Ishikawa (cell line): Measurements from ENCODE around the gene CARD11.

Experiments
- CEBPB ChIP-seq: IDR thresholded peaks from 2 replicates; pipeline ENCODE4 v1.6.1; 2012
- CREB1 ChIP-seq: IDR thresholded peaks from 2 replicates; pipeline ENCODE4 v1.6.1; 2012; ENCODE audit warnings: low read depth
- EGR1 ChIP-seq: IDR thresholded peaks from 2 replicates; pipeline ENCODE4 v1.6.1; 2012
- EP300 ChIP-seq: IDR thresholded peaks from 2 replicates; pipeline ENCODE4 v1.6.1; 2012; ENCODE audit warnings: borderline replicate concordance
- FOXM1 ChIP-seq: IDR thresholded peaks from 2 replicates; pipeline ENCODE4 v1.6.1; 2012; ENCODE audit warnings: low read depth, borderline replicate concordance
- NFIC ChIP-seq: IDR thresholded peaks from 2 replicates; pipeline ENCODE4 v1.6.1; 2012
- RAD21 ChIP-seq: IDR thresholded peaks from 2 replicates; pipeline ENCODE4 v1.6.1; 2012; ENCODE audit warnings: low read depth
- TAF1 ChIP-seq: IDR thresholded peaks from 2 replicates; pipeline ENCODE4 v1.6.1; 2012; ENCODE audit warnings: low read depth, mild to moderate bottlenecking
- TCF12 ChIP-seq: IDR thresholded peaks from 2 replicates; pipeline ENCODE4 v1.6.1; 2012; ENCODE audit warnings: low read depth
- TEAD4 ChIP-seq: IDR thresholded peaks from 2 replicates; pipeline ENCODE4 v1.6.1; 2012
- YY1 ChIP-seq: IDR thresholded peaks from 2 replicates; pipeline ENCODE4 v1.6.1; 2012; ENCODE audit warnings: low read depth
- ZBTB7A ChIP-seq: IDR thresholded peaks from 2 replicates; pipeline ENCODE4 v1.6.1; 2012; ENCODE audit warnings: low read depth
- TF ChIP-seq, protein P1 (sequence below): IDR thresholded peaks from 2 replicates; pipeline ENCODE4 v1.6.1; 2012; ENCODE audit warnings: low read depth, mild to moderate bottlenecking
- TF ChIP-seq, protein P2 (sequence below): IDR thresholded peaks from 2 replicates; pipeline ENCODE4 v1.6.1; 2012
- TF ChIP-seq, protein P3 (sequence below): IDR thresholded peaks from 2 replicates; pipeline ENCODE4 v1.6.1; 2012

Gene CARD11

DNA sequence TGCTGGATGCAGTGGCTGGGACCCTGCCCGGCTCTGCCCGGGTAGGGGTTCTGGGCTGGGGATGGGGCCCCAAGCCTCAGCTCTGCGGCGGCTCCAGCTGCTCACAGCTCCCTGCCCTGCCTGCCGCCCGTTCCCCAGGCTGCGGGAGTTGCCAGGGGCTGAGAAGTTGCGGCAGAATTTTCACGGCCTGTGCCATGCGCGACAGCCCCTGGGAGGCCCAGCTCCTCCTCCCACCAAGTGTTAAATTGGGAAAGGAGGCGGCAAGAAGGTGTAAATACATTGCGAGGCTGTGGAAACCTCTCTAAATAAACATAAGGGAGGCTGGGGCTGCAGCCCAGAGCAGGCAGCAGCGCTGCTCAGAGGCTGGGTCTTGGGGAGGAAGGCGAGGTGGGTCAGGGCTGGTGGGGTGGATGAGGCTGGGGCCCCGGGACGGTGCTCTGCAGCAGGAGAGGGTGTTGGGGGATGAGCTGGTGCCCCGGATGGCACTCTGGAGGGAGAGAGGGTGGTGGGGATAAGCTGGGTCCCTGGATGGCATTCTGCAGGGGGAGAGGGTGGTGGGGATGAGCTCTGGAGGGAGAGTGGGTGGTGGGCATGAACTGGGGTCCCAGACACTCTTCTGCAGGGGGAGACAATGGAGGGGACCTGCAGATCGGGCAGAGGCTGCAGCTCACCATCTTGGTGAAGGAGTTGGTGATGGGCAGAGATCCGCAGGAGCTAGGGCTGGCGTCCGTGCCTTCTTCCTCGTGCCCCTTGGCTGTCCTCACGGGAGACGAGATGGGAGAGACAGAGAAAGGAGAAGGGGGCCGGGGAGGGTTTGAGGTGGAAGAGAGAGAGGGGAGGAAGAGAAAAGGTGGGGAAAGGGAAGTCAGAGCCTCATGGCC is 114.1 kb downstream of the CARD11 start:
- TF ChIP-seq, protein P1, sequence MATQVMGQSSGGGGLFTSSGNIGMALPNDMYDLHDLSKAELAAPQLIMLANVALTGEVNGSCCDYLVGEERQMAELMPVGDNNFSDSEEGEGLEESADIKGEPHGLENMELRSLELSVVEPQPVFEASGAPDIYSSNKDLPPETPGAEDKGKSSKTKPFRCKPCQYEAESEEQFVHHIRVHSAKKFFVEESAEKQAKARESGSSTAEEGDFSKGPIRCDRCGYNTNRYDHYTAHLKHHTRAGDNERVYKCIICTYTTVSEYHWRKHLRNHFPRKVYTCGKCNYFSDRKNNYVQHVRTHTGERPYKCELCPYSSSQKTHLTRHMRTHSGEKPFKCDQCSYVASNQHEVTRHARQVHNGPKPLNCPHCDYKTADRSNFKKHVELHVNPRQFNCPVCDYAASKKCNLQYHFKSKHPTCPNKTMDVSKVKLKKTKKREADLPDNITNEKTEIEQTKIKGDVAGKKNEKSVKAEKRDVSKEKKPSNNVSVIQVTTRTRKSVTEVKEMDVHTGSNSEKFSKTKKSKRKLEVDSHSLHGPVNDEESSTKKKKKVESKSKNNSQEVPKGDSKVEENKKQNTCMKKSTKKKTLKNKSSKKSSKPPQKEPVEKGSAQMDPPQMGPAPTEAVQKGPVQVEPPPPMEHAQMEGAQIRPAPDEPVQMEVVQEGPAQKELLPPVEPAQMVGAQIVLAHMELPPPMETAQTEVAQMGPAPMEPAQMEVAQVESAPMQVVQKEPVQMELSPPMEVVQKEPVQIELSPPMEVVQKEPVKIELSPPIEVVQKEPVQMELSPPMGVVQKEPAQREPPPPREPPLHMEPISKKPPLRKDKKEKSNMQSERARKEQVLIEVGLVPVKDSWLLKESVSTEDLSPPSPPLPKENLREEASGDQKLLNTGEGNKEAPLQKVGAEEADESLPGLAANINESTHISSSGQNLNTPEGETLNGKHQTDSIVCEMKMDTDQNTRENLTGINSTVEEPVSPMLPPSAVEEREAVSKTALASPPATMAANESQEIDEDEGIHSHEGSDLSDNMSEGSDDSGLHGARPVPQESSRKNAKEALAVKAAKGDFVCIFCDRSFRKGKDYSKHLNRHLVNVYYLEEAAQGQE = no peak
- no peak for TF ChIP-seq RAD21
- TF ChIP-seq FOXM1 = no peak
- no peak for TF ChIP-seq CREB1
- TF ChIP-seq EGR1 = no peak
- TF ChIP-seq EP300 = no peak
- TF ChIP-seq CEBPB = no peak
- TF ChIP-seq ZBTB7A = no peak
- TF ChIP-seq YY1 = no peak
- TF ChIP-seq NFIC = no peak
- no peak for TF ChIP-seq TCF12
- TF ChIP-seq, protein P2, sequence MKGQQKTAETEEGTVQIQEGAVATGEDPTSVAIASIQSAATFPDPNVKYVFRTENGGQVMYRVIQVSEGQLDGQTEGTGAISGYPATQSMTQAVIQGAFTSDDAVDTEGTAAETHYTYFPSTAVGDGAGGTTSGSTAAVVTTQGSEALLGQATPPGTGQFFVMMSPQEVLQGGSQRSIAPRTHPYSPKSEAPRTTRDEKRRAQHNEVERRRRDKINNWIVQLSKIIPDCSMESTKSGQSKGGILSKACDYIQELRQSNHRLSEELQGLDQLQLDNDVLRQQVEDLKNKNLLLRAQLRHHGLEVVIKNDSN = no peak
- TF ChIP-seq TEAD4 = no peak
- TF ChIP-seq, protein P3, sequence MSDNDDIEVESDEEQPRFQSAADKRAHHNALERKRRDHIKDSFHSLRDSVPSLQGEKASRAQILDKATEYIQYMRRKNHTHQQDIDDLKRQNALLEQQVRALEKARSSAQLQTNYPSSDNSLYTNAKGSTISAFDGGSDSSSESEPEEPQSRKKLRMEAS = no peak
- no peak for TF ChIP-seq TAF1

DNA sequence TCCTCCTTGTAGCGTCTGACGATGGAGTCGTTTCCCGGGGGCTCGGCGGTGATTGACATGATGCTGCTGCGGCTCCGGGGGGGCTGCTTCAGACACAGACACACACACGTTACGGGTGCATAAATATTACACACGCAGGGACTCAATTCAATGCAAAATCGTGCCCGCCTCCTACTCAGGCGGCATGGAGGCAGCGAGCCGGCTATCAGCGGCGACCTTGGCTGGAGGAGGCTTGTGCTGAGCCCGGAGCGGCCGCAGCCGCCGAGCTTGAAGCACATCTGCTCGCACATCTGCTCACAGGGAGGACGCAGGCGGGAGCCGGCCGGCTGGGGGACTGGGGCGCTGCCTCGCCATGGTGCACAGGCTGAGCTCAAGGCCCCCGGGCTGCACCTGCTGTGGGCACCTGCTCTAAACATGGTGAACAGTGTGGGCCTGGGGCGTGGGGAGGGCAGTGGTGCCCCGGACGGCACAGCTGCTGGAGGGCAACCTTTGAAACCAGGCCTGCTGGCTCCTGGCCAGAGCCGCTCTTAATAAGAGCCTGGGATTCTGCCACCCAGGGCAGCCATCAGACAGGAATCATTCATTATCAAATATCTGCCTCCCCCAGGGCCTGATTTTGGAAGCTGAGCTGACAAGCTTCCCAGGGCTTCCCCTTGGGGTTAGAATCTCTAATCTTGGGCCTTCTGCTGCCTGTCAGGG is 114.9 kb downstream of the CARD11 start:
- TF ChIP-seq TEAD4 = no peak
- TF ChIP-seq CREB1 = no peak
- no peak for TF ChIP-seq ZBTB7A
- TF ChIP-seq RAD21 = no peak
- no peak for TF ChIP-seq CEBPB
- TF ChIP-seq, protein P1 = no peak
- TF ChIP-seq FOXM1 = no peak
- TF ChIP-seq TCF12 = no peak
- TF ChIP-seq EP300 = no peak
- TF ChIP-seq YY1 = no peak
- no peak for TF ChIP-seq EGR1
- no peak for TF ChIP-seq TAF1
- TF ChIP-seq NFIC = no peak
- TF ChIP-seq, protein P2 = no peak

DNA sequence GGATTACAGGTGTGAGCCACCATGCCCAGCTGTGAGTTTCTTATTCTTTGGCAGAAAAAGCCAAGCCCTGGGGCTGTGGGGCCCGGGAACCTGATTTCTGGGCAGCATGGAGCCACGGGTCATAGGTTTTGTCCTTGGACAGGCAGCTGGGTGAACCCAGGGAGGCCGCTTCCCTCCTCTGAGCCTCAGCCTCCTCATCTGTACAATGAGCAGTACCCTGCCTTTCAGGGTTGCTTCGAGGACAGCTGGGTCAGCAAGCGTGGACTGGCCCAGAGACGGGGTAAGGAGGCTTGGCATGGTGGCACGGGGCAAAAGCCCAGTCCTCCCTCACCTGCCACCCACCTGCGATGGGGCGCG is 115.4 kb downstream of the CARD11 start:
- no peak for TF ChIP-seq CREB1
- no peak for TF ChIP-seq RAD21
- TF ChIP-seq EP300 = no peak
- TF ChIP-seq, protein P1 = no peak
- no peak for TF ChIP-seq TAF1
- TF ChIP-seq TEAD4 = no peak
- TF ChIP-seq NFIC = no peak
- no peak for TF ChIP-seq FOXM1
- TF ChIP-seq, protein P2 = no peak
- TF ChIP-seq CEBPB = no peak
- no peak for TF ChIP-seq TCF12
- TF ChIP-seq, protein P3 = no peak
- no peak for TF ChIP-seq EGR1
- TF ChIP-seq ZBTB7A = no peak
- no peak for TF ChIP-seq YY1
